Endometrium (tissue), 2 donors: ENCODE data around the gene FNDC5.

Experiments used
- FAIRE-seq: peaks from 2 replicates; lab custom pipeline; 2012; peaks lifted over from hg19 to GRCh38; lab: Jason Lieb, UNC
- donor health status: control.
- donor health status: control.

The FNDC5 gene

GRCh38 chr1:32813941-32814739 is 56.6 kb downstream of the FNDC5 start:
- FAIRE-seq = no peak
